HG03571 (cell line): ENCODE results near the gene CNTN1.

ENCODE experiments used
- ATAC-seq: cut with Tn5 transposase; IDR thresholded peaks from one replicate; pipeline ENCODE4 v1.9.1; 2021; ENCODE audit not compliant: unreplicated experiment

Gene CNTN1

GRCh38 chr12:40768125-40768864 lies 76.1 kb downstream of the CNTN1 start:
- ATAC-seq: no peak

DNA sequence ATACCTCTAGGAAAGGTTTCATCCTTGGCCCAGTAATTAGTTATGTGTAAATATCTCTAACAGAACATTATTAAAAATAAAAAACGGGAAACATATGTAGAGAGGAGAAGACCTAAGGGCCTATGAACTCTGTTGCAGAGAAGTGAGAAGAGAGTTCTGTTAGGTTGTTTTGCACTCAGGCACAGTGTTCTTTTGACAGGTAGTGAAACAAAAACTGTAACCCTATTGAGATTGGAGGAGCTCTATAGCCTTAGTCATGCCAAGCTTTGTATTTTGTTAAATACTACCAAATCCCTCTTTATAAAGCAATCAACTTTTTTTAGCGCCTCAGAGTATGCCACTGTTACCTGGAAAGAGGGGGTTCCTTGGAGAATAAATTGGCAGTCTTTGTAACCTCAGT lies 77.6 kb downstream of the CNTN1 start:
- ATAC-seq: no peak

- no peak for ATAC-seq
Observed at GRCh38 chr12:40770781-40771180, 78.5 kb downstream of the CNTN1 start.

DNA sequence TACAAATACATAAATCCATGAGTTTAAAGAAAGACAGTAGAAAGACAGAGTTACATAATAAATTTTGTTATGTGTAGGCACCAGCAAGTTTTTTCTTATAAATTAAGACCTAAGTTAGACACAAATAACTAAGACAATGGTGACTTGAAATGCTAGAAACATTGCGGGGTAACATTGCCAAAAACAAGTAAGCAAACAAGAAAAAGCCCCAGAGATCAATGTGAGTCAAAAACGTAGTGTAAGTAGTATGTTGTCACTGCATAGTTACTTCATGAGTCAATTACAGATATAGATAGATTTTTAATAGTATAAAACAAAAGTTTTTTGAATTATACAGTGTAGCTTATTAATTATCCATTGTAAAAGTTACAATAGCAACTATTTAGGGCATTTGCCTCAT lies 83.4 kb downstream of the CNTN1 start:
- ATAC-seq: no peak

GRCh38 chr12:40784102-40784501 lies 91.9 kb downstream of the CNTN1 start:
- no peak for ATAC-seq

DNA sequence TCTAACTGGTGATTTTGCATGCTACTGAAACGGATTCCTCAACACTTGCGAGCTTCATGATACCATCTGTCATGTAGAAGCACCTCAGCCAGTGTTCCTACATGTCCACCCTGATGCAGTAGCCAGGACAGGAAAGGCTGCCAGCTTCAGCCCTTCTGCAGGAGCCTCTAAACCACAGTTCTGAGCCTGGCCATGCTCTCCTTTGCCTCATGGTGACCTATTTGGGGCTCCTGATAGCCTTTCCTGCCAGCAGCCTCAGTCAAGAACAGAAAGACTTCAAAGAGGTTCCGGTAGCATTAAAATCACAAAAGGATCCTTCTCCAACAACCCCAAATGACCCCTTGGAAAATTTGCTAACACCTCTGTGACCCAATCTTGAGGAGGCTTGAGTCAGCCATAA lies 96.0 kb downstream of the CNTN1 start:
- ATAC-seq: no peak

DNA sequence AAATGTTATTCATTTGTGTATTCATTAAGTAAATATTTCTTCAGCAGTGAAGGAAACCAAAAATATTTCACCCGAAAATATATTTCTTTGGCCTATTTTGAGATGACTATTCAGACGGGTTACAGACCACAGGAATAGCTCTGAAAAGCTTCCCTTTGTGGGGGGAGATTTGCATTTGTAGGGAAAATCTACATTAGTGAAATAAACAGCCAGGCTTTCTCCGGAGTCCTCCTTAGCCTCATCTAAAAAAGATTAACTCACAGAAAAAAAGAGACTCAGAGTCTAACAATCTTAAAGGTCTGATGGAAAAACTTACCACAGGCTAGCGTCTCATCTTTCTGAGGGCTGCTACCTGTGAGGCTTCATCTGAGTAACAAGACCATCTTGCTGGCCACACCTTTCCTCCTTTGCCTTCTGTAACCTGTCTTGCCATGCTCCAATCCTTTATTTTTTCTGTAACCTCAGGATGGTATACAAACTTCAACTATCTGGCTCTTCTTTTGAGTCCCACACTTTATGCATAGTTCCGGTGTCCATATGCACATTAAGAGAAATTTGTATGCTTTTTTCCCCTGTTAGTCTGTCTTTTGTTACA lies 100.7 kb downstream of the CNTN1 start:
- ATAC-seq: no peak

DNA sequence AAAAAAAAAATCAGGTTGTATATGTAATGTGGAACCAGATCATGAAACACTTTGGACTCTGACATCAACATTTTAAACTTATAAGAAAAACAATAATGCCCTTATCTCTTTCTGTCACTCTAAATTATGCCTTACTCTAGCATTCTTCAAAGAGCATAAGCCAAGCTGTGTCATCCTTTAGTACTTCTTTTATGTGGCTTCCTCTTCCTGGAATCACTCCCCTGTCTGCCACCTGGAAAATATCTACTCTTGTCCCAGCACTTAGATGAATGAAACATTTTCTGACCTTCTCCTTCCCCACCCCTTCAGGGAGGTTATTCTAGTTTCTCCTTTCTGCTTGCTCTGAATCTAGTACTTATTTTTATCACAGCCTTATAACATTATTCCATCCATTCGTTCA lies 101.2 kb downstream of the CNTN1 start:
- no peak for ATAC-seq

- ATAC-seq: no peak
Observed at GRCh38 chr12:40794087-40794486, 101.8 kb downstream of the CNTN1 start.

DNA sequence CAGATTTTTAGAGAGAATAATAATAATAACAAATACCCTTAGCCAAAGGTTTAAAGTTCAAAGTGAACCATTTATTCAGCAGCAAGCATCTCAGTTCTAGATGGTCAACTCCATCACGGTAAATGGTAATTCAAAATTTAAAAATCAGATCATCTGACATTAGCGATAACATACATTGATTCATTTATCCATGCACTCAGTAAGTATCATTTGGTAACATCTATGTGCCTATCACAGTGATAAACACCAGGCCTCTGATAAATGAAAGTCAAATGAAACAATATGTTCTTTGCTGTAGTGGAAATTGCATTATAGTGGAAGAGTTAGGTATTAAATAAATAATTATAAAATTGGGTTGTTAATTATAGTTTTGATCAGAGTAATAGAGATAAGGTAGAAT lies 108.8 kb downstream of the CNTN1 start:
- ATAC-seq: no peak

- ATAC-seq: no peak
Observed at GRCh38 chr12:40801861-40802260, 109.6 kb downstream of the CNTN1 start.

- no peak for ATAC-seq
Observed at GRCh38 chr12:40802656-40803055, 110.4 kb downstream of the CNTN1 start.

- no peak for ATAC-seq
Observed at GRCh38 chr12:40819436-40820108, 127.3 kb downstream of the CNTN1 start.

- ATAC-seq: no peak
Observed at GRCh38 chr12:40820794-40821484, 128.7 kb downstream of the CNTN1 start.

GRCh38 chr12:40825156-40825555 lies 132.9 kb downstream of the CNTN1 start:
- no peak for ATAC-seq

DNA sequence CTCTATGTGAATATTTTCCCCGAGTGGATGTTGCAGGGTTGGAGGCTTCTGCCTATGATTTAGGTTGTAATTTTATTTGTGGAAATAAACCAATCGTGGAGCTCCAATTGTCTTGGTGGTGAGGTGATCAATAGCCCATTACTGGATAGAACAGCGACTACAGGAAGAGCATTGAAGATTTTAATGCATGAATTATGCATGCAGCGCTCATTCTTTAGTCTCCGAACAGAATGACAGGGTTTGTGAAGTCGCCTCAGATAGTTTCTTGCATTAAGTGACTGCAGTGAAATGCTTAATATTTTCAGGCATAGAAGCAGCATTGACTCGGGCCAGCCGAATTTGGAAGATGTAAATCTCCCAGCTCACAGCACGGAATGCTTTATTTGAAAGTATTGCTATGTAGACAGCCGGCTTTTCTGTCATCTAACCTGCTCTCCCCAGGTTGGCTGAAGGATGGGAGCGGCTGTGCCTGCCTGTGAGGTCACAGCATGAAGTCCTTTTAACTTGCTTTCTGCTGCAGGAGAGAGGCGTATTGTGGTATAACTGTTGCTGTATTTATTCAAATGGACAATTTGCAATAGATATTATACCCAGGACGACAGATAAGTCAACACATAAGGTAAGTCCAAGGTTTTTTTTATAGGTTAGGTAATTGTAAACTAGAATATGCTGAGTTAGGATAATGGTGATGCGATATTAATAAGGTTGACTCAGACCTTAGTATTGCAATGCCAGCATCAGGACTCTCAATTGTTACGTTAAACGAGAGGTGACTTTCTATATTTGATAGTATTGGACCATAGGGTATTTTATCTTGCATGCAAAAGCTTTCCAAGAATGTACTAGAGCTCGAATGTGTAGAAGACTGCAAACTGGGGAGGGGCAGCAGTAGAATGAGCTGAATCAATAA lies 135.7 kb downstream of the CNTN1 start:
- ATAC-seq: no peak

DNA sequence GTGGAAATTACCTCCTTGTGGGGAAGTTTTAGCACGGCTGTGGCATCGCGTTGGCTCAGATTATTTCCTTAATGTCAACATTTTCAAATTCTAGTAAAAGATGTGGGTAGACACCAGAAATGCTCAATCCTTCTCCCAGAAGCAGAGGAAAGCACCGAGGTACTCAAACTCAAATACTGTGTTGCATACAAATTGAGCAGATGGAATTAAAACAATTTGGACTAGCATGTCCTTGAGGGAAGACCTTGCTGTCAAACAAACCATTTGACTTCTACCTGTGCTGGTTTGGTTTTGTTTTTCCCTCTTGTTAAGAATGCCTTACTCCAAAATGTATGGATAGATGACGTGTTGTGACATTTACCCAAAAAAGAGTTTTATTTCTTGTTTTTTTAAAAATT lies 136.4 kb downstream of the CNTN1 start:
- no peak for ATAC-seq

DNA sequence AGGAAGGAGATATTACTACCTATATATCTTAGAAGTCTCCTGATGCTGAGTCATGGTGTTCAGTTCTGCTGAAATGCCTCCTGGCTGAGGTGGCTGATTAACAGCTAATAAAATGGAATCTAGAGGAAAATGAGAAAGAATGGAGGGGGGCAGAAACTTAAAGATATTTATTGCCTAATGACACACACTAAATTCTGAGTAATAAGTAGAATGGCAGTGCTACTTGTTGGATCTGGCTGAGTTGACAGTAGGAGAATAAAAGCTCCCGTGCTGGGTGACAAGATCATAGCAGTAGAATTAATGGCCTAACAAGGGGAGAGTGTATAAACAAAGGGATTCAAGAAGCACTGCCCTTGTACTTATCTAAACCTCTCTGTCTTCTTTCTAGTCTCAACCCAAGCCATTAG lies 137.5 kb downstream of the CNTN1 start:
- ATAC-seq: no peak

- ATAC-seq: no peak
Observed at GRCh38 chr12:40831916-40832315, 139.7 kb downstream of the CNTN1 start.

DNA sequence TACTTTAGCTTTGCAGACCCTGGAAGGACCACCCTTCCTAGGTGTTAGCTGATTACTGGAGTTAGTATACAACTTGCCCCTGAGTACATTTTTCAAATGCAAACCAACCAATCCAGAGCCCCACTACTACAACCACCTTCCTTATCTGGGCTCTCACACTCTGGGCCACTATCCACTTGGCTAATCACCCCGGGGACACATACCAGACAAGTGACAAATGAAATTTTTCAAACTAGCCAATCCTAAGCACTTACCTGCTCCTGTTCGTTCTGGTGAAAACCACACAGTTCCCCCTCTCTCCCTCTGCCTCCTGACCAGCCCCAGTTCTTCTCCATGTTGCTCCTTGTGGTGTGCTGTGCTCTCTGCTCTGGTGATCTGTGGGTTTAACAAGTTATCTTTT lies 140.4 kb downstream of the CNTN1 start:
- ATAC-seq: no peak

- ATAC-seq: no peak
Observed at GRCh38 chr12:40833818-40834217, 141.6 kb downstream of the CNTN1 start.
